Measurements from ENCODE around the gene TPO.

DNA sequence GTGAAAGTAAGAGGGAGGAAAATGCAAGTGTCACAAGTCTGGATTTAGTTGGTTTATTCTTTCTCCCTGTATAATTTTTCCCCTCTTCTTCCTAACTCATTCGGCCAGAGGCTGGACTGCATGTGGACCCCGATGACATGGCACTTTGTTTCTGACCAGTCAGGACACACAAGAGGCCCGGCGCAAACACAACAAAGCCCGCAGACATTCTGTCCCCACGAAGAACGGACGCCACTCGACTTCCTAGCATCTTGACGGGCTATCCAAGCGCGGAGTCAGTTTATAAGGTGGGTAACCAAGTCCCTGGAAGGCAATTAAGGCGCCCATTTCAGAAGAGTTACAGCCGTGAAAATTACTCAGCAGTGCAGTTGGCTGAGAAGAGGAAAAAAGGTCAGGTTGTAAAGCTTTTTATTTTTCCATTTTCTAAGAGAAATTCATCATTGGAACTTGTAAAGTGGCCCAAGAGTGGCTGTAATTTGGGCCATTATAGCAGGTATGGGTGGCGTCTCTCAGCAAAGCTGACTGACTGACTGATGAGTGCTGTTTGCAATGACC lies at the start of gene TPO:
- TF ChIP-seq, protein P1, sequence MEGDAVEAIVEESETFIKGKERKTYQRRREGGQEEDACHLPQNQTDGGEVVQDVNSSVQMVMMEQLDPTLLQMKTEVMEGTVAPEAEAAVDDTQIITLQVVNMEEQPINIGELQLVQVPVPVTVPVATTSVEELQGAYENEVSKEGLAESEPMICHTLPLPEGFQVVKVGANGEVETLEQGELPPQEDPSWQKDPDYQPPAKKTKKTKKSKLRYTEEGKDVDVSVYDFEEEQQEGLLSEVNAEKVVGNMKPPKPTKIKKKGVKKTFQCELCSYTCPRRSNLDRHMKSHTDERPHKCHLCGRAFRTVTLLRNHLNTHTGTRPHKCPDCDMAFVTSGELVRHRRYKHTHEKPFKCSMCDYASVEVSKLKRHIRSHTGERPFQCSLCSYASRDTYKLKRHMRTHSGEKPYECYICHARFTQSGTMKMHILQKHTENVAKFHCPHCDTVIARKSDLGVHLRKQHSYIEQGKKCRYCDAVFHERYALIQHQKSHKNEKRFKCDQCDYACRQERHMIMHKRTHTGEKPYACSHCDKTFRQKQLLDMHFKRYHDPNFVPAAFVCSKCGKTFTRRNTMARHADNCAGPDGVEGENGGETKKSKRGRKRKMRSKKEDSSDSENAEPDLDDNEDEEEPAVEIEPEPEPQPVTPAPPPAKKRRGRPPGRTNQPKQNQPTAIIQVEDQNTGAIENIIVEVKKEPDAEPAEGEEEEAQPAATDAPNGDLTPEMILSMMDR (IDR thresholded peaks at IDR 0.05), result no peak
- TF ChIP-seq POLR2A (IDR thresholded peaks at IDR 0.05), result no peak
